Sciatic nerve (tissue), 2 donors: Measurements from ENCODE around the gene SHOX. TPM values are rescaled to one million over a fixed set of nuclear protein-coding genes. Genes with fewer than 3 reads are reported as not detected.
"Not testable (repeated sequence)": the region's sequence is repeated elsewhere in the genome, so short reads cannot be mapped to it uniquely, and the experiment has no call there.

ENCODE experiments used
- ATAC-seq: fragments of 200-7000 bp; cut with Tn5 transposase; one replicate; pipeline ENCODE4 v1.9.1; 2020; ENCODE audit warnings: mild to moderate bottlenecking, moderate library complexity
- DNase-seq: peaks from one replicate; pipeline ENCODE4 v3.0.0-alpha.2; 2020; ENCODE audit warnings: low spot score
- intact Hi-C: fragments of 100-400 bp; cut with DNase I; formaldehyde crosslinking; loops from one replicate; pipeline ENCODE4 v1.14.2; 2022
- total RNA-seq: library from RNA; stranded (reverse); fragmentation: NEBNext Ultra II Directional; extraction: Animal tissue kit (Norgen Biotek cat#: 25700); gene quantifications from one replicate; pipeline ENCODE4 v1.2.1, GENCODE V29; 2021
- donor health status: DM: no; HTN: no; CAD: no.
- donor health status: DM: no; HTN: no; CAD: no.

SHOX gene
- total RNA-seq, 1 donor from 2014 or later, result 0.36 TPM

DNA sequence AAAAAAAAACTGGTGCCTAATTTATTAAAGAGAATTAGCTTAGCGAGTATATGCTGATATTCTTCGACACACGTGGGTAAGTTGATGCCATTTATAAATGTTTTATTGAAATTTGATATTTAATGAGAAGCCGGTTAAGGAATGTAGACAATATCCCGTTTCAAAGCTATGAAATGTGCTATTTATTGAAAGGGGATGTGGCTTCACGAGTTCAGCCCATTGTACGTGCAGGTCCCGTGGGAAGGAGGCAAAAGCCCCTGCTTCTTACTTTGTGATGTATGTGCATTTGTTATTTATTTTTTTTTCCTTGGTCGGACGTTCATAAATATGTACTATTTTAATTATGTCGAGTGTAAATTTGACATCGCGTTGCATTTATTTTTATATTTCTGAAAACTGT lies 20.2 kb downstream of the SHOX start:
- no peak for DNase-seq
- no peak for ATAC-seq
- intact Hi-C loops, result no loop called here

GRCh38 chrX:651922-652321 lies 21.3 kb downstream of the SHOX start:
- ATAC-seq, intact Hi-C loops, DNase-seq: not testable (repeated sequence)

- peak; percentile 20 for ATAC-seq
- DNase-seq, result no peak
- intact Hi-C loops, result no loop called here
These were observed 21.8 kb downstream of the SHOX start for GRCh38 chrX:652341-652741.

GRCh38 chrX:653306-653705 lies 22.7 kb downstream of the SHOX start:
- no peak for ATAC-seq
- intact Hi-C loops, result no loop called here
- no peak for DNase-seq

GRCh38 chrX:661154-661553 lies 30.6 kb downstream of the SHOX start:
- no peak for ATAC-seq
- intact Hi-C loops, result no loop called here
- DNase-seq, result peak; percentile 25

GRCh38 chrX:662126-662525 lies 31.5 kb downstream of the SHOX start:
- intact Hi-C loops, result no loop called here
- peak; percentile 25 for DNase-seq
- no peak for ATAC-seq

GRCh38 chrX:663841-664240 lies 33.2 kb downstream of the SHOX start:
- intact Hi-C loops, result no loop called here
- no peak for ATAC-seq
- DNase-seq, result peak; percentile 38

- ATAC-seq (no peak), DNase-seq (peak; percentile 38)
- intact Hi-C loops, result no loop called here
These were observed 36.5 kb downstream of the SHOX start for GRCh38 chrX:666762-667720.

GRCh38 chrX:670645-671044 lies 40.1 kb downstream of the SHOX start:
- intact Hi-C loops, result no loop called here
- ATAC-seq (no peak), DNase-seq (peak; percentile 28)

DNA sequence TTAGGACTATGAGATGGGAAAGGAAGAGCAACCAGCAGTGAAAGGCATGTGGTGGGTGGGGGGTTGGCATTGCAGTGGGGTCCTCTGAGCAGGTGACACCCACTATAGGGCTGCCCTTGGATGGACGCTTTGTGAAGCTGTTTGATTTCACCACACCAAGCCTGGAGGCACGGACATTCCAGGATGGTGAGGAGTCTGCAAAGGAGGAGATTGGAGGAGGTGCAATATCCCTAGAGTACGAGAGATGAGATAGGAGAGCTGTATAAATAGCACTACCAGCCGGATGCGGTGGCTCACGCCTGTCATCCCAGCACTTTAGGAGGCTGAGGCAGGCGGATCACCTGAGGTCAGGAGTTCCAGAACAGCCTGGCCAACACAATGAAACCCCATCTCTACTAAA lies 42.3 kb downstream of the SHOX start:
- DNase-seq, result no peak
- intact Hi-C loops, result no loop called here
- ATAC-seq, result no peak

DNA sequence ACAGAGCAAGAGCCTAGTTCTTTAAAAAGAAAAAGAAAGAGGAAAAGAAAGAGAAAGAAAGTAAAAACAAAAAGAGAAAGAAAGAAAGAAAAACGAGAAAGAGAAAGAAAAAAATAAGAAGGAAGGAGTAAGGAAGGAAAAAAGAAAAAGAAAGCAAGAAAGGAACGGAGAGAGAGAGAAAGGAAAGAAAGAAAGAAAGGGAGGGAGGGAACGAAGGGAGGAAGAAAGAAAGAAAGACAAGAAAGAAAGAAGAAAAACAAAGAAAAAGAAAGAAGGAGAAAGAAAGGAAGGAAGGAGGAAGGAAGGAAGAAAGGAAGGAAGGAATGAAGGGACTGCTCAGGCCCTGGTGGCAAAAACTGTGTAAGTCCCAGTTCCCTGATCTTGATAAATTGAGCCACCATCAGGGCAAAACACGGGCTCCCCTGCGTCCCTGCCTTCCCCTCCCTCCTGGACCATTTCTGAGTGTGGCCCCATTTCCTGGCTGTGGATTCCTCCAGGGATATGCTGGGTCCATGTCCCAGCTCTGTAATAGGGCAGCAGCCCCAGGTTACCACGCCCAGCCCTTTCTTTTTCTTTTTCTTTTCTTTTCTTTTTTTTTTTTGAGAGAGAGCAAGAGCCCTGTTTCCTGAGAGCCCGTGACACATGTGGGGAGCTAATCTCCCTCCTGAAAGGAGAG lies 44.8 kb downstream of the SHOX start:
- ATAC-seq, result no peak
- intact Hi-C loops, result no loop called here

DNA sequence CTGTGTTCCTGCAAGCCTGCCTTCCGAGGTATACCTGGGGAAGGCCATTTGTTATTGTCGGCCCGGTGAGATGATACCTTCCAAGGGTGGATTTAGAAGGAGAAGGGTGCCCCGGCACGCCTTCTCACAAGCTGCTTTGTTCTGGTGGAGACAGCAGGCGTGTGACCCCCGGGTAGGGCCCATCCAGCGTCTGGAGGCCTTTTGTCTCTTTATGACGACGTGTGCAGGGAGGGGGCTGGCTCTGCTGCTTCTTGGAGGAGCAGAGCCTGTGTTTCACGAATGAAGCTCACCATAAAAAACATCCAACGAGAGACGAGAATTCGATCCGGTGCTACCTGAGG lies 45.3 kb downstream of the SHOX start:
- intact Hi-C loops, result no loop called here
- DNase-seq, result peak; percentile 18
- ATAC-seq, result no peak

More for the DNA sequence above, 44.8 kb downstream of the SHOX start:
- no peak for DNase-seq

DNA sequence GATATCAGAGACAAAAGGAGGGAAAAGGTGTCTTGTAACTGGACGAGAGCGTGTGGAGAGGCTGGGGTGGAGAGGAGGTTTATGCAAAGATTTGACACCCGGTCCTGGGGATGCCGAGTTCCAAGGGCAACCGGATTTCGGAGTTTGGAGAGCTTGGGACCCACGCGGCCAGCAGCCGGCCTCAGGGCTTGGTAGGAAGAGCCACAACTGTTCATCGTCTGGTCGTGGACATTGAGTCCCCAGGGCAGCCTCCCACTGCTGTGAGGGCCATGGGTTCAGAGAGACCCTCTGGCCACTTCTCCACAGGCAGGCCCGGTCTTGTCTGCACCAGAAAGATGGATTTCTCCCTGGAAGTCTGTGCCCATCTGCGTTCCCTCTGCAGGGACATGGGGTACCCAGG lies 46.8 kb downstream of the SHOX start:
- intact Hi-C loops, result no loop called here
- DNase-seq, result no peak
- no peak for ATAC-seq

- DNase-seq (no peak), ATAC-seq (no peak)
- intact Hi-C loops, result no loop called here
These were observed 48.8 kb downstream of the SHOX start for GRCh38 chrX:679291-679979.

DNA sequence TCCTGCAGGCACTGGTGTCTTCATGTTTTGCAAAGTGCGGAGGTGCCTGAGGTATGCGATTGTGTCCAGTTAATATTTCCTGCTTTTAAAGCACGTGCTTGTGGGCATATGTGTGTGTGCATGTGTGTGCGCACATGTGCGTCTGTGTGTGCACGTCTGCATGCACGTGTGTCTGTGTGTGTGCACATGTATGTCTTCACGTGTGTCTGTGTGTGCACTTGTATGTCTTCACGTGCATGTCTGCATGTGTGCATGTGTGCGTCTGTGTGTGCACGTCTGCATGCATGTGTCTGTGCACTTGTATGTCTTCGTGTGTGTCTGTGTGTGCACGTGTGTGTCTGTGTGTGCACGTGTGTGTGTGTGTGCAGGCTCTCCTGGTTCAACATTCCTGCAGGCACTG lies 49.5 kb downstream of the SHOX start:
- no peak for DNase-seq

GRCh38 chrX:681989-682388 lies 51.4 kb downstream of the SHOX start:
- DNase-seq (no peak), ATAC-seq (no peak)
- intact Hi-C loops, result no loop called here

More for the DNA sequence above, 49.5 kb downstream of the SHOX start:
- ATAC-seq, result no peak
- intact Hi-C loops, result no loop called here

- intact Hi-C loops, result no loop called here
- ATAC-seq (no peak), DNase-seq (no peak)
These were observed 52.3 kb downstream of the SHOX start for GRCh38 chrX:682892-683291.

DNA sequence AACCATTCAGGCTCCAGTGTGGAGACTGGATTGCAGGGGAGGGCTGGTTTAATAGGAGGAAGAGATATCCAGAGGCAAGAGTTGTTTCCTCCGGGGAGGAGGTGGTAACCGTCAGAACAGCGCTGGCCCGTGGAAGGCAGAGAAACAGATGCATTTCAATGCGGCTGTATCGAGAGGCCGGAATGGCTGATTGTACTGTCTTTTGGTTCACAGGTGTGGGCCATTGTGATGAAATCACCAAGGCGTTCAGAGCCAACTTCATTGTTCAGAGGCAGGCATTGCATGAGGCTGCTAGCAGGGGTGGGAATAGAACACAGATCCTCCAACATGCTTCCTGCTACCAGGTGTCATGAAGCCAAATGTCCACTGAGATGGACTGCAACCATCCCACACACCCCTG lies 53.0 kb downstream of the SHOX start:
- intact Hi-C loops, result no loop called here
- no peak for DNase-seq
- ATAC-seq, result no peak

GRCh38 chrX:685120-686032 lies 54.8 kb downstream of the SHOX start:
- DNase-seq, result no peak
- ATAC-seq, result no peak

More at GRCh38 chrX:685120-686032, 54.8 kb downstream of the SHOX start:
- intact Hi-C loops, result no loop called here
